HUDEP-2 (cell line): Measurements from ENCODE around the gene HDAC4.
"Not testable (repeated sequence)": the region's sequence is repeated elsewhere in the genome, so short reads cannot be mapped to it uniquely, and the experiment has no call there.

Source experiments
- DNase-seq, 76 experiments: peaks; one replicate each; lab custom pipeline; 2025; ENCODE audit not compliant: unreplicated experiment in 76 of 76; lab: John Stamatoyannopoulos, UW

The HDAC4 gene

DNA sequence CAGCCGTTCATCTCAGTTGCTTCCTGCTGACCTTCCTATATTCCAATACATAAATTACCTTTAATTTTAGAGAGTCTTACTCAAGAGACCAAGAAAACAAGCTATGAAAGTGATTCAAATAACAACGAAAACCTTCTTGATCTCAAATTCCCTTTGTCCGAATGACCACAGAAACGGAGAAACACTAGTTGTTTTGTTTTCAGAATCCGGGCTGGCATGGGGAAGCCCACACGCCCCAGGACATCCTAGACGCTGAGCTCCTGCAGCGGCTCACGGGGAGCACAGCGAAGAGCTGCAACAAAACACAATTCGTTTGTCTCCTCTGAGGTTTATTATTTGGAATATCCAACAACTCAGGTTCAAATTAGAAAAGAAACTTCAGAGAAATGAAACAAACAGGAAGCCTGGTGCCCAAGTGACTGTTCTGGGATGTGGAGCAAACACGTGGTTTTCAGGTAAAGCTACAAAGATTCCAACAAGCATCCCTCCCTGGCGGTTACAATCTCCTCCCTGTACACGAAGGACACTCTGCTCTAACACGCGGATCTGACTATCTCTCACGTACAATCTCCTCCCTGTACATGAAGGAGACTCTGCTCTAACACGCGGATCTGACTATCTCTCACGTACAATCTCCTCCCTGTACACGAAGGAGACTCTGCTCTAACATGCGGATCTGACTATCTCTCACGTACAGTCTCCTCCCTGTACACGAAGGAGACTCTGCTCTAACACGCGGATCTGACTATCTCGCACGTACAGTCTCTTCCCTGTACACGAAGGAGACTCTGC is 315.4 kb downstream of the HDAC4 start:
- DNase-seq: no peak

DNA sequence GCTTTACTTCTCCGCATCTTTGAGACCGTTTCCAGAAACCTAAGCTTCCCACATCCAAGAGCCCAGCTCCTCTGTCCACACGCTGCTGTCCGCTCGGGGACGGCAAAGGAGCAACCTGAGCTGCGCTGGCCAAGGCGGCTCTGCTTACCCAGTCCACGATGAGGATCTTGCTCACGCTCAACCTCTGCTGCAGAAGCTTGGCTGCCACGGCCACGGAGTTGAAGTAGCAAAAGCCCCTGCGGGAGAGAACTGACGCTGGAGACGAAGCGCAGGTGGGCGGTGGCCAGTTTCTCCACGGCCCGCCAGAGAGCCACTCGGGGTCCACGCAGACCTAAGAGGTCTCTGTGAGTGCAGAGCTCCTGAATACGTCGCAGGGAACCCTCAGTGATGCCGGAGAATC is 316.8 kb downstream of the HDAC4 start:
- DNase-seq: no peak

DNA sequence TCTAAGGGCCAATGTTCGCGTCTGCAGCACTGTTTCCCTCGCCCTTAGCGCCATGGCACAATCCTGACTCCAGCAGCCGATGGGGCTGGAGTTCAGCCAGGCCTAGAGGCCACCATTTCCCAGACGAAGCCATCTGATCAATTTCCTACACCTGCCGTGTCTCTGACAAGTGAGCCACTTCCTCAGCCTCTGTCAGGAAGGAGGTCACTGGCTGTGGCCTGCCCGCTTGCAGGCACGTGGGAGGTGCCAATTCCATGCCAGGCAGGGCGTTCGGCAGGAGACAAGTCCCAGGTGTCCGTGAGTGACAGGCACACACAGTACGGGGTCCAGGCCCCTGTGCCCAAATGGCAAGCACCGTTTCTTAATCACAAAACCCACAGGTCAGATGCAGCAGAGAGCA is 318.4 kb downstream of the HDAC4 start:
- no peak for DNase-seq

DNA sequence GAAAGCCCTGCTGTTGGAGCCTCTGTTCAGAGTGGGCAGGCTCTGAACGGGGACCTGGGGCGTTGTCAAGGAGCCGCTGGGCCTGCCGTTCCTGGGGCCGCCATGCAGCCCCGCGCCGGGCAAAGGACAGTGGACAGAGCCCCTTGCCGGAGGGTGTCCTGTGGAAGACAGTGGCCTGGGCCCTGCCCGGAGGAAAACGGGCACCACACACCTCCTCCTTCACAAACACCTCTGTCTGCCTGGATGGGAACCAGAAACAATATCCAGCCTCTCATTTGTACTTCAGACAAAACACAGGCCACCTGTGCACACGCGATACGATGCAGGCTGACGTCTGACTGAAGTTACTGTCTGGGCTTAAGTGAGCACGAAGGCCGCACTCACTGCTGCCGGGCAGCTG is 319.2 kb downstream of the HDAC4 start:
- no peak for DNase-seq

DNA sequence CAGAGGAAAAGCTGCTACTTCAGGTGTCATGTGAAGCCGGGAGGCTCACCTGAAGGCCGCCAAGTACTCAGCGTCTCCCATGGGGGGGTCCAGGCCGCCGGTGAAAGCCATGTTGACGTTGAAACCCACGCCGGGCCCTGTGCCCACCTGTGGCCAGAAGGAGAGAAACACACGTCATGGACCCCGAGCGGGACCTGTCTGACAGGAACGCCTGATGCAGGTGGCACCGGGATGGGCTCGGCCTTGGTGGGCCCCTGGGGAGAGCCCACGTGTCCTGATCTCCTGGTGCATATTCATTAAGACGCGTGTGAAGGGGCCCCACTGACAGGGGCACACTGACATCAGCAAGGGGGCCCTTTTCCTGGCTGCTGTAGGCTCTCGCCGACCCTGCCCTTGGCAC is 319.8 kb downstream of the HDAC4 start:
- no peak for DNase-seq

DNA sequence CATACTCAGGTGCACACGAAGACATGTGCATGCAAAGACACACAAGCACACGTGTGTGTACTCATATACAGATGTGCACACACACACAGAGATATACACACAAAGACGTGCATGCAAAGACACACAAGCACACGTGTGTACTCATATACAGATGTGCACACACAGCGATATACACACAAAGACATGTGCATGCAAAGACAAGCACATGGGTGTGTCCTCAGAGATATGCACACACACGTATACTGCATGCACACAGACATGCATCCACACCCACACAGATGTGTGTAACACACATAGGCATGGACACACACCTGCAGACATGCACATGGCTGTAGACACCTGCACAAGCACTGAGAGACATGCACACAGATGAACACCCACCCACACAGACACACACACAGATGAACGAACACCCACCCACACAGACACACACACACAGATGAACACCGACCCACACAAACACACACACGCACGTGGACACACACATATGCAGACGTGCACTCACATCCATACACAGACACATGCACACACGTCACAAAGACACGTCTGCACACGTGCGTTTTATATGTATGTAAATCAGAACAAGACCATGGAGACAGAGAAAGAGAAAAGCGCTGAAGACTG is 321.0 kb downstream of the HDAC4 start:
- DNase-seq: no peak

DNA sequence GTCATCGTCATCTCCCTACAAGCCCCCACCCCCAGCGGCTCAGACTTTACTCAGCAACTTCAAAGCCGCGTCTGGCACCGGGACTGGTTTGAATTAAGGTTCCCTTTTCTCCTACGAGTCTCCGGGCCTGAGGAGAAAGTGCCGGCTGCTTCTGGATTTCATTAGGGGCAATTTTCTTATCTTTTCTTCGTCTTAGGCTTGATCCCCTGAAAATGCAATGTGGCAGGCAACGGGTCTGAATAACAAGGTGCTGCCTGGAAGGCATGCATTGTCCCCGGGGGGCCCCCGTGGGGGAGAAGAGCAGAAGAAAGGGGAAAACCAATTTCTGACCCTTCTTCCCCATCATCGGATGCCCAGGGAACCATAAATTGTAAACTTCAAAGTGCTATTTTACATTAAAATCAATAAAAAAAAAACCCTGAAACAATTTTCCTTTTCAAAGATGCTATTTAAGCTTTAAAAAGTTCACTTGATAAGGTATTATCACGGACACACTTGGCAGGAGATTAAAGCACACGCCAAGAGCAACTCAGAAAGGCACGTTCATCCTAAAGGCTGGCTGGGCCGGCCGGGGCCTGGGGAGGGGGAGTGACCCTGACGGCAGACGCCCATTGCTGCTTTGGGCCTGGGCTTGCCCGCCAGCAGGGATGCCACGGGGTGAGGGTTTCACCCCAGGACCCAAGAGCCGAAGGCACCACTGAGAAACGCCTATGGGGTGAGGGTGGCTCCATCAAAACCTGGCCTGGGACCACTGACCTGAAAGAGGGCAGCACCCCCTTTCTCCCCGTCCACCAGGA is 322.5 kb downstream of the HDAC4 start:
- DNase-seq: no peak

DNA sequence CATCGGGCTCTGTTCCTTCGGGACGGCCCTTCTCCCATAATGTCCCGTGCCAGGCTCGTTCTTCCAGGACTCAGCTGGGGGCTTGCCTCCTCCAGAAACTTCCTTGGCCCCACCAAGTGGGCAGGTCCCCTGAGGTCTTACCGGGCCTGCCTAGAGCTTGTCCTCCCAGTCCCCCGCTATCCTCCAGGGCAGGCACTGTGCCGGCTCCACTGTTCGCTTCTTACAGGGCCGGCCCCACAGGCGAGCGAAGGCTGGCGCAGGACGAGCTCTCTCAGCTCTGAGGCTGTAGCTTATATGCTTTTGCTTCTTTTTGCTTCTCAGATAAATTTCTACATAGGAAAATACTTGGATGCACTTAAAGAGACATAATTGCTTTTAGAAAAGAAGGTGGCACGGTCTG is 323.6 kb downstream of the HDAC4 start:
- no peak for DNase-seq

DNA sequence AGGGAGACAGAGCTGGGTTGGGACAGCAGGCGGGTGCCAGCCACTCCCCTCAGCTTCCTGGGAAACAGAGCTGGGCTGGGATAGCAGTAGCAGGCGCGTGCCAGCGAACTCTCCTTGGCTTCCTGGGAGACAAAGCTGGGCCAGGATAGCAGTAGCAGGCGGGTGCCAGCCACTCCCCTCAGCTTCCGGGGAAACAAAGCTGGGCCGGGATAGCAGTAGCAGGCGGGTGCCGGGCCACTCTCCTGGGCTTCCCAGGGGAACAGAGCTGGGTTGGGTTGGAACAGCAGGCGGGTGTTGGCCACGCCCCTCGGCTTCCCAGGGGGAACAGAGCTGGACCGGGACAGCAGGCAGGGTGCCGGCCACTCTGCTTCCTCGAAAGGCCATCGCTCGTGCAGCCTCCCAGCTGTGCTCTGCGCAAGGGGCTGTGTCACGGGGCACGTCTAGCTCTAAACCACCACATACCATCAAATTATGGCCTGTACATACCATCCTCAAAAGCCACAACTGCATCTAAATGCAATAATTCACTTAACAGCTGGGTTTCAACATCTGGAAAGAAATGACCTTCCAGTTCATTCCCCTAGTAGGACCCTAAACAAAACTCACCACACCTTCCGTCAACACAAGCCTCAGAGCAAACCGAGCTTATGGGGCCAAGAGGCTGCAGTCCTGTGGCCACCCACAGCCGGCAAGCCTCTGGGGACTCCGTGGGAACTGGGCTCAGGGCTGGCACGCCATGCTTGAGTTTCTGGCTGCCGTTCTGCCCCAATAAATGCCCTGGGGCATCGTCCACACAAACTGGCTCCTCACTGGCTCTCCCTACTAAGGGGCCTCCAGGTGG is 324.7 kb downstream of the HDAC4 start:
- no peak for DNase-seq

DNA sequence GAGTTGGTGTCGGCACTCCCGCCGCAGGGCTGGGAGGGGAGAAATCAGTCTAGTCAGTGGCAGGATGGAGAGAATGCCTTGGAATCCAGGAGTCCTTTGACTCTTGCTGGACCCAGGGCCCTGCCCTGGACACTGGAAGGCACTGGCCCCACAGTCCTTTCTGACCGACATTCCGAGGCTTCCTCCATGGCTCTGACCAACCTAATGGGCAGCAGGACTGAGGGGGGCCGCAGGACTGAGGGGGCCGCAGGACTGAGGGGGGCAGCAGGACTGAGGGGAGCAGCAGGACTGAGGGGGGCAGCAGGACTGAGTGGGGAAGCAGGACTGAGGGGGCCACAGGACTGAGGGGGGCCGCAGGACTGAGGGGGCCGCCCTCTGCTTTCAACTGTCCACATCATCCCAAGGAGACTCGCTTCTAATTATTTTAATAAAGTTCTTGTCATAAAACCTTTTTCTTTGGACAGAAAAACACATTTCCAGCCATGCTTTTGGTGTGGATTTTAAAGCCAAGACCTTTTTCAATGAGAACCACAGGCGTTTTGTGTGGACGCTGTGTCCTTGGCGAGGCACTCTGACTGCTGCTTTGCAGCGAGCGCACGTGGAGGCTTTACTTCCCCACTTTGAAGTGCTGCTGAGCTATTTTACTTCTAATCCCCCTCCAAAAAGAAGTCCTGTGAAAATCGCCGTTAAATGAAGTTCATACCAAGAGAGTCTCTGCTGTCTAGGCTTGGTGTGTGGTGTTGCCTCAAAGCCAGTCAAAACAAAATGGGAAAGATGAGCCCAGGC is 326.9 kb downstream of the HDAC4 start:
- DNase-seq: no peak

DNA sequence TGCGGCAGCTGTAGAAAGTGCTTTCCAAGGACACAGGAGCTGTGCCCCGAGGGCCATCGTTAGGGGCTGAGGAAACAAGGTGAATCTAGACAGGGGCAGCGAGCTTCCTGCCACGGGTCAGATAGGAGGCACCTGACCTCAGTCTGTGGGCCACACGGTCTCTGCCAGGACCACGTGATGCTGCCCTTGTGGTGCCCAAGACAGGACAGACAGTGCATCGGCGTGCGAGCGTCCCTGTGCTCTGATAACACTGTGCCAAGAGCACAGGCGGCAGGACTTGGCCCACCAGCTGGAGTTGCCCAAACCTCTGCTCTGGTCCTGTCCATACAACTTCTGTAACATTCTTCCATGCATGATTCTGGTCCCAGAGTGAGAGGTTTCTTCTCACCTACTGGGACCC is 327.6 kb downstream of the HDAC4 start:
- no peak for DNase-seq

DNA sequence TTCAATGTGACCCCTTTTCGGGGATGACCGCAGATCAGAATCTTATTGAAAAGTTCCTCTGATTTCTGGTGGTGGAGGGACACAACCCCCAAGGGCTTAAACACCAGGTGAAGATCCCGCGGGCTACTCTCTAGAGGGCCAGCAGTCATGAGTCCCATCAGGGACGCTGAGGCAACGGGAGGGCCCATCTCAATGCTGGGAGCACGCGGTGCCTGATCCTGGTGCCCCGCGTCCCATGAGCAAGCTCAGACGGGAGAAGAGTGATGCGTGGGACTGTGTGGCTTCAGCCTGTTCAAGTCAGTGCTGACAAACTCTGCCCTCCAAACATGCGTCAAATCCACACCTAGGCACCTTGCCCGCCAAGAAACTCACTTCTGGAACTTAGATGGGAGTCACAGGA is 328.0 kb downstream of the HDAC4 start:
- no peak for DNase-seq

DNA sequence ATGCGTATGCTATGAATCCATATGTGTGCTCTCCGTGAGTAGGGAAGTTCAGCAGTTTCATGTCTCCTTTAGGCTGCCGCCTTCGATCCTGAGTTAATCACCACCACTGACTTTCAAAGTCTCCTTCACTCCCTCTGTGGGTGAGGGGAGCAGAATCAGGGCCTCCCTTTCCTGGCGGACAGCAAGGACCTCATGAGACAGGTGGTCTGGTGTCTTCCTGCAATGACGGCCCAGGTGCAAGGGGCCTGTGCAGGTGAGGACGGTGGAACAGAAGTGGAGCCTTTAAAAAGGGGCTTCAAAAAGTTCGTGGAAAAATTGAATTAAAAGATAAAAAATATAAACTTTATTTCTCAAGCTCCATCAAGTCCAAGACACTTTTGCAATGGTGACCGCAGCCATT is 330.4 kb downstream of the HDAC4 start:
- DNase-seq: no peak

DNA sequence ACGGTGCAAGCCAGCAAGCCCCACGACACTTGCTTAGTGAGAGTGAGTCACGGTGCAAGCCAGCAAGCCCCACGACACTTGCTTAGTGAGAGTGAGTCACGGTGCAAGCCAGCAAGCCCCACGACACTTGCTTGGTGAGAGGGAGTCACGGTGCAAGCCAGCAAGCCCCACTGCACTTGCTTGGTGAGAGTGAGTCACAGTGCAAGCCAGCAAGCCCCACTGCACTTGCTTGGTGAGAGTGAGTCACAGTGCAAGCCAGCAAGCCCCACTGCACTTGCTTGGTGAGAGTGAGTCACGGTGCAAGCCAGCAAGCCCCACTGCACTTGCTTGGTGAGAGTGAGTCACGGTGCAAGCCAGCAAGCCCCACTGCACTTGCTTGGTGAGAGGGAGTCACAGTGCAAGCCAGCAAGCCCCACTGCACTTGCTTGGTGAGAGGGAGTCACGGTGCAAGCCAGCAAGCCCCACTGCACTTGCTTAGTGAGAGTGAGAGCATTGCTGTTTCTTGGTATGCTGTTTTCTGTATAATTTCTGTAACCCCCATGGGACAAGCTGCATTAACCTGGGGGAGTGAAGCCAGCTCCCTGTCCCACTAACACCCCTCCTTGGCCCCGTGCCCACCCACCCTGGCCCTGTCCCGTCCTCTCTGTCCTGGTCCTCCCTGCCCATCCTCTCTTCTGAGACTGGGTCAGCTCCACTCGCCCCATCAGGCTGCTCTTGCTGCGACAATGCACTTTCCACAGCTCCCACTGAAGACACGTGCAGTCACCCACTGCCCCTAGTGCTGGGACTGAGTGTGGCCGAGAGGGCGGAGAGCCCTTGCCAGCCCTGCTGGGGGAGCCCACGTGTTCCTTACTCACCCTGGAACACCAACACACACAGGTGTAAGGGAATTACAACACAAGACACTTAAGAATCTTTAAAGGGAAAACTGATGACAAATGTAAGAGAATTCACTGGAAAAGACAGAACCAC is 331.2 kb downstream of the HDAC4 start:
- DNase-seq: not testable (repeated sequence)

DNA sequence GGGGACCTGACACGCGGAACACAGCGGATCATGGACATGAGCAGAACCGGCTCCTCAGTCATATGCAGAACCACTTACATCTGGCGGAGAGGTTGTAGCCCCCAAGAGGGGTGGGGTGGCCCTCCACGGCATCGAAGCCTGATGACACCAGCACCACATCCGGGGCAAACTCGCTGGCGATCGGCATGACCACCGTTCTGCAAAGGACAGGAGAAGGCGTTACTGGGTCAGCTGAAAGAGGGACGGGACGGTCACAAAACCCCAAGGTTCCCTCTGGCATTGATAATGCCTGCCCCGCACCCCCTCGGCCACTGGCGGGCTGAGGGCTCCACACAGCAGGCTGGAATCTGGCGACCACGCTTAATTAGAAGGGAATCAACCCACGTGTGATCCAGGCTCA is 332.4 kb downstream of the HDAC4 start:
- DNase-seq: no peak

DNA sequence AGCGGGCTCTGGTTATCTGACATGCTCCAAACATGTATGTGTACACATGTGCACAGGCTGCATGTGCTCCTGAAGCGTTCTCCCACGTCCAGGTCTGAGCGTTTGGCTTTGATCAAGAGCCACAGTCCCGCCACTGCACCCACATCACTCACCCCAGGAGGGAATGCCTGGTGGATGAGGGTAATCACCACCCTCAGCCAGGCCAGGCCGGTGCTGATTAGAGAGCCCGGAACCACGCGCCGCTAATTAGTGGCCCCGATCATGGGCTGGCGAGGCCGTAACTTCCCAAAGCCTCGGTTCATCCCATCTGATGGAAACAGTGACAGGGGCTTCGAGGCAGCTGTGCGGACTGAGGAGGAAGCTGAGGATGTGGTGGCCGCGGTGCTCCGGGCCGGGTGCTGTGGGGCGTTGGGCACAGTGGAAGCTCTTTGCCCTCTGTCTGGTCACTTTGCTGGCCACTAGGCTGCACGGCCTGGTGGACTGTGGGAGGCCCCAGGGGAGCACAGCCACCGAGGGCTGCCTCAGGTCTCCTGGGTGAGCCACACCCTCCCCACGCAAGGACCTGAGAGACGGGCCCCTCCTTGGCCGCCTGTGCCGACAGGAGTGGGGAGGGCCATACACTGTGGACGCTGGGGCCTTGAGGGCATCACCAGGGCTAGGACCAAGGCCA is 333.5 kb downstream of the HDAC4 start:
- no peak for DNase-seq

DNA sequence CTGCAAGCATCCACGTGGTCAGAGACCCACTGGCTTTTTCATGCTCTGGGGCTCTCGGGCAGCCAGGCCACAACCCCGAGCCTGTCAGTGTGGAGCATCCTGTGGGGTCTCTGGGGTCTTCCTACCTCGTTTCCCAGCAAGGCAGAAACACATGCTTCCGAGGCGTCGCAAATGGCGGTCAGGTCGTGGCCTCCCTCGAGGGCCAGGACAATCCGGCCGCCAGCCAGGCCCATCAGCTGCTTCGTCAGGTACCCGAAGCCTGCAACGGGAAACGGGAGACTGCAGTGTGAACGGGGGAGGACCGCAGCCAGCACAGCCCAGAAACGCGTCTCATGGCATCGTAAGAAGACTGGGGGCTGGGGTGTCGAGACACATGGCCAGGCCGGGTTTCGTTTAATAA is 334.2 kb downstream of the HDAC4 start:
- no peak for DNase-seq

DNA sequence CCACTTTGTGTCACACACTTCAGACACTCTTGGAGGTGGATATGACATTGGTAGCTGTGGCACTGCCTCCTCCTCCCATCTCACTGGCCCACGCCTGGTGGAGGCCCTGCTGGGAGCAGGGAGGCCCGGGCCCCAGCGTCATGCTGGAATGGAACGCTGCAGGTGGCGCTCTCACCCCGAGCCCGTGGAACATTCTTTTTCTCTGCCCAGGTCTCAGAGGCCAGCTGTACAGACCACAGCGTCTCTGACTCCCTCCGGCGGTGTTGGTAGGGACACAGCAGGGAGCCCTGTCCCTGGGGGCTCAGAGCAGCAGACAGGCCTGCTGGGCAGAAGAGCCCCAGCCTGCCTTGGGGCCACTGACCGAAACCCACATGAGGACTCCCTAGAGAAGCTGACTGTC is 334.9 kb downstream of the HDAC4 start:
- no peak for DNase-seq
